Fibroblast of lung (primary cell): ENCODE data around the gene LDLRAD4. TPM values are rescaled to one million over a fixed set of nuclear protein-coding genes. Genes with fewer than 3 reads are reported as not detected.

ENCODE experiments used
- DNase-seq, 2 donors: peaks; one replicate each; pipeline versions ENCODE4 v3.0.0 to v3.0.0-alpha.2; 2010; ENCODE audit warnings: low read depth in 2 of 2
- H2AFZ ChIP-seq: 2 replicates; pipeline ENCODE4 v1.5.1; 2012; ENCODE audit warnings: low read length, control low read depth, inconsistent platforms
- H3K27ac ChIP-seq: 2 replicates; pipeline ENCODE4 v1.5.1; 2011; ENCODE audit warnings: low read length, control low read depth; ENCODE audit not compliant: insufficient read depth
- H3K27me3 ChIP-seq: 2 replicates; pipeline ENCODE4 v1.5.1; 2011; ENCODE audit warnings: mild to moderate bottlenecking, low read length; ENCODE audit not compliant: control insufficient read depth, insufficient read depth
- H3K36me3 ChIP-seq: 2 replicates; pipeline ENCODE4 v1.5.1; 2011; ENCODE audit warnings: low read length; ENCODE audit not compliant: control insufficient read depth, insufficient read depth
- H3K4me1 ChIP-seq: 2 replicates; pipeline ENCODE4 v1.5.1; 2011; ENCODE audit warnings: low read length; ENCODE audit not compliant: control insufficient read depth, insufficient read depth; ENCODE audit errors: extremely low read depth
- H3K4me2 ChIP-seq: 2 replicates; pipeline ENCODE4 v1.5.1; 2011; ENCODE audit warnings: low read length, control low read depth; ENCODE audit not compliant: insufficient read depth; ENCODE audit errors: extremely low read depth
- H3K4me3 ChIP-seq, 4 experiments: fragments of 200-600 bp in 1 of 4; sonication (generic) in 1 of 4; replicated peaks in 1 of 4; 2 replicates each; pipeline ENCODE4 v1.5.1; 2011 to 2016; ENCODE audit warnings: low read length in 4 of 4, low read depth in 3 of 4, mild to moderate bottlenecking in 3 of 4, control low read depth in 2 of 4, inconsistent platforms in 1 of 4, mixed read lengths in 1 of 4; ENCODE audit not compliant: insufficient read depth in 1 of 4; ENCODE audit errors: control extremely low read depth in 1 of 4
- H3K79me2 ChIP-seq: 2 replicates; pipeline ENCODE4 v1.5.1; 2012; ENCODE audit warnings: mild to moderate bottlenecking, low read length, inconsistent platforms; ENCODE audit not compliant: control insufficient read depth, insufficient read depth
- H3K9ac ChIP-seq: 2 replicates; pipeline ENCODE4 v1.5.1; 2011; ENCODE audit warnings: mild to moderate bottlenecking, low read length, control low read depth; ENCODE audit not compliant: insufficient read depth
- H3K9me3 ChIP-seq: 2 replicates; pipeline ENCODE4 v1.5.1; 2012; ENCODE audit warnings: low read depth, low read length; ENCODE audit not compliant: control insufficient read depth, insufficient read depth
- H4K20me1 ChIP-seq: 2 replicates; pipeline ENCODE4 v1.5.1; 2011; ENCODE audit warnings: low read length; ENCODE audit not compliant: control insufficient read depth, insufficient read depth; ENCODE audit errors: extremely low read depth
- CTCF ChIP-seq, 2 donors: IDR thresholded peaks in 1 of 2; conservative IDR thresholded peaks in 1 of 2; 1 replicate in 1 of 2; 2 replicates in 1 of 2; pipeline ENCODE4 v1.5.1; 2011 to 2012; ENCODE audit warnings: low read length in 2 of 2, control low read depth in 1 of 2, inconsistent platforms in 1 of 2, low read depth in 1 of 2, mild to moderate bottlenecking in 1 of 2
- EZH2 ChIP-seq: IDR thresholded peaks from 2 replicates; pipeline ENCODE4 v1.5.1; 2012; ENCODE audit warnings: low read length, control low read depth, mild to moderate bottlenecking; ENCODE audit errors: missing control alignments
- polyA plus RNA-seq, 2 donors: library from polyadenylated mRNA; depleted of rRNA in 1 of 2; stranded (reverse) in 1 of 2; unstranded in 1 of 2; fragments of >200 nt; gene quantifications; 2 replicates each; pipeline ENCODE4 v1.2.1, GENCODE V29; 2011 to 2012; ENCODE audit warnings: missing spikeins in 1 of 2
- total RNA-seq: library from RNA; depleted of rRNA; stranded (reverse); fragments of >200 nt; gene quantifications from 2 replicates; pipeline ENCODE4 v1.2.1, GENCODE V29; 2014

Gene LDLRAD4
- total and polyA plus RNA-seq, 2 donors (not counting 1 experiment from before 2014, with no cell fraction given) = not detected

GRCh38 chr18:13254971-13255927, 36.7 kb downstream of the LDLRAD4 start:
- no peaks in the 10 kb centered on the region for H3K9me3 ChIP-seq
- no peaks in the 10 kb centered on the region for H4K20me1 ChIP-seq
- H3K79me2 ChIP-seq = no peaks in the 10 kb centered on the region
- H3K36me3 ChIP-seq = no peaks in the 10 kb centered on the region
- H3K4me3 ChIP-seq = no peak overlapping the region
- DNase-seq = no peak
- H3K4me2 ChIP-seq = no peak overlapping the region
- H3K9ac ChIP-seq = no peak overlapping the region
- no peaks in the 10 kb centered on the region for H3K27me3 ChIP-seq
- H3K27ac ChIP-seq = no peak overlapping the region
- H3K4me1 ChIP-seq = no peaks in the 10 kb centered on the region
- no peak for TF ChIP-seq CTCF (conservative IDR thresholded peaks at IDR 0.05 in 1 of 2, IDR thresholded peaks at IDR 0.05 in 1 of 2; ENCODE audit: low read depth in 1 of 2, low read length in 2 of 2)
- no peak for TF ChIP-seq EZH2
- no peak overlapping the region for H2AFZ ChIP-seq

GRCh38 chr18:13256444-13257305, 38.1 kb downstream of the LDLRAD4 start:
- Histone ChIP-seq H3K79me2 (no peaks in the 10 kb centered on the region), H3K4me1 (no peaks in the 10 kb centered on the region), H3K36me3 (no peaks in the 10 kb centered on the region), H3K9me3 (no peaks in the 10 kb centered on the region), H3K27ac (no peak overlapping the region), H3K27me3 (no peaks in the 10 kb centered on the region), H3K4me2 (no peak overlapping the region), H4K20me1 (no peaks in the 10 kb centered on the region), H3K4me3 (no peak overlapping the region), H2AFZ (no peak overlapping the region), H3K9ac (no peak overlapping the region)
- TF ChIP-seq EZH2 (no peak), CTCF (conservative IDR thresholded peaks at IDR 0.05 in 1 of 2, IDR thresholded peaks at IDR 0.05 in 1 of 2; ENCODE audit: low read depth in 1 of 2, low read length in 2 of 2) (no peak)
- no peak for DNase-seq

- no peak for DNase-seq
- H3K4me1 ChIP-seq = no peaks in the 10 kb centered on the region
- TF ChIP-seq EZH2 (no peak), CTCF (conservative IDR thresholded peaks at IDR 0.05 in 1 of 2, IDR thresholded peaks at IDR 0.05 in 1 of 2; ENCODE audit: low read depth in 1 of 2, low read length in 2 of 2) (no peak)
- no peak overlapping the region for H2AFZ ChIP-seq
- no peak overlapping the region for H3K9ac ChIP-seq
- no peaks in the 10 kb centered on the region for H3K9me3 ChIP-seq
- H3K36me3 ChIP-seq = no peaks in the 10 kb centered on the region
- no peak overlapping the region for H3K4me2 ChIP-seq
- no peaks in the 10 kb centered on the region for H3K79me2 ChIP-seq
- H3K27ac ChIP-seq = no peak overlapping the region
- H3K4me3 ChIP-seq = no peak overlapping the region
- H3K27me3 ChIP-seq = no peaks in the 10 kb centered on the region
- H4K20me1 ChIP-seq = no peaks in the 10 kb centered on the region
Measured at GRCh38 chr18:13257361-13257980, 38.9 kb downstream of the LDLRAD4 start.
